NCI-H1694 treated with DMSO at 0.1 percent for 48 hours (cell line): Measurements from ENCODE around the gene CBX8.

Source experiments
- DNase-seq: peaks from one replicate; lab custom pipeline; 2025; lab: John Stamatoyannopoulos, UW

The CBX8 gene

DNA sequence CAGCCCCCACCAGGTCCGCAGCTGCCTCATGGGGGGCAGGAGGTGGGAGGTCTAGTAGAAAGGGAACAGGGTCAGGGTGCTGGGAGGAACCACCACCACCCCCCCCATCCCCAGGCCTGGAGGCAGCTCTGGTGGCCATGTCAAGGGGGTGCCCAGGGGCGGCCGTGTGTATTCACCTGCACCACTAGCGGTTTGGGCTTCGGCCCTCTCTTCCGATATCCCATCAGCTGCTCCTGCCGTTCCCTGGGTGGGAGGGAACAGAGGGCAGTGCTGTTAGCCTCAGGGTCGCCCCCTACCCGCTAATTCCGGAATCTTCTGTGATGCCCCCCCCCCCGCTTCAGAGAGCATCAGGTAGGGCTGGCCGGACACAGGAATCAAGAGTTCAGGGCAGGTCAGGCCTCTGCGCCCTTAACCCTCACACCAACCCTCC is 38.6 kb upstream of the CBX8 start:
- DNase-seq = no peak

DNA sequence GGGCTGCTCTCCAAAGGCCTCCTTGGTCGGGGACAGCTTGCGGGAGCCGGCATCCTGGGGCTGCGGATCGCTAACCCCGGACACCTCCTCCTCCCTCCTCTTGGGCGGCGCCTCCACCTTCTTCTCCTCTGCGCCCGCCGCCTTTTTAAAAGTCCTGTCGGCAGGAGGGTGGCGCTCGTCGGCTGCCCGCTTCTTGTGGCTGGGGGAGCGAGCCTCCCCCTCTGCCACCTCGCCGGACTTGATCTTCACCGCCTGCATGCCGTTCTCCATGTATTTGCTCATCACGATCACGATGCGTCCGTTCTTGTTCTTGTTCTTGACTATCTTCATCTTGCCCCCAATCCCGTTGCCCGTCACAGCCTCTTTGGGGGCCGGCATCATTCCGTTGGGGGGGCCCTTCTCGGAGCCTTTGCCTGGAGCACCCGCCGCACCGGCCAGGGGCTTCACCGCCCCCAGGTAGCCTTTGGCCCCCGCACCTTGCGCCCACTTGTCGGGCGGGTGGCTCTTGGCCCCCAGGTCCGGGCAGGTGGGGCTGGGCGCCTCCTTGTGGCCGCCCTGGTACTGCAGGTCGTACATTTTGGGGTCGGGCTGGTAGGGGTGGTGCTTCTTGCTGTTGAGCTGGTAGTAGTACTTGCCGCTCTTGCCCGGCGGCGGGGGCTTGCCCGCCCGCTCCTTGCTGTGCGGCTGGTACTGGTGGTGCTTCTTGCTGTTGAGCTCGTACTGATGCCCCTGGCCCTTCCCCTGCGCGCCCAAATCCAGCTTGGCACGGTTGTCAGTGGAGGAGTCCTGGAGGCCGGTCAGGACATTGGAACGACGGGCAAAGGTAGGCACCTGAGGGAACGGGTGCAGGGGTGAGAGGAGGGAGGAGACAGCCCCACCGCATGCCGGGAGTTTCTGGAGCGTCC is 37.9 kb upstream of the CBX8 start:
- DNase-seq = no peak

DNA sequence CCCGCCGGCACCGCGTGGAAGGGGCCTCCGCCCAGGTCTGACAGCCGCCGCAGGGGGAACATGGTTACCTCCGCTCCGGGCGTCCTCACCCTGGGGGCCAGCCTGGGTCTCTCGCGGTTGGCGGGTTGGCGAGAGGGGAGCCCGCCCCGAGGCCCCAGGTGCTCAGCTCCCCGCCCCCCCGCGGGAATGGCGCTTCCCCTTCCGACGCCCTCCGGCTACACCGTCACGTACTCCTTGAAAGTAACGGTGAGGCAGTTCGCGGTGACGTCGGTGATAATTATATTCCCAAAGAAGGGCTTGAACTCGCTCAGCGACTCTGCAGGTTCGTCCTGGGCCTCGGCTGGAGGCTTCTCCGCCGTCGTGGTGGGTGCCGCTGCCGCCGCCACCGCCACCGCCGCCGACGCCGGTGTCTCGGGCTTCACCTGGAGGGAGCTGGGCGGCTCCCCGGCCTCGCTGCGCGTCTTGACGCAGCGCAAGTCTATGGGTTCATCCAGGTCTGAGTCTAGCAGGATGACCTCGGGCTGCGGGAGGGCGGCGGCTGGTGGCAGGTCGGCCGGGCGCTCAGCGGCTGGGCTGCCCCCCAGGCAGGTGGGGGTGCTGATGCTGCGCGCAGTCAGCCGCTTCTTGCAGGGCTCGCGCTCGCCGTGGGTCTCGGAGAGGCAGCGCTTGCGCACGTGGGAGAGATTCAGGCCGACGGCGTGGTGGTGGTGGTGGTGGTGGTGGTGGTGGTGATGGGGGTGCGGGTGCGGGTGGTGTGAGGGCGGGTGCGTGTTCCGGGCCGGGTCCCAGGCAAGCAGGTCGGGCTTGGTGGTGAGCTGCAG is 37.1 kb upstream of the CBX8 start:
- DNase-seq = no peak

DNA sequence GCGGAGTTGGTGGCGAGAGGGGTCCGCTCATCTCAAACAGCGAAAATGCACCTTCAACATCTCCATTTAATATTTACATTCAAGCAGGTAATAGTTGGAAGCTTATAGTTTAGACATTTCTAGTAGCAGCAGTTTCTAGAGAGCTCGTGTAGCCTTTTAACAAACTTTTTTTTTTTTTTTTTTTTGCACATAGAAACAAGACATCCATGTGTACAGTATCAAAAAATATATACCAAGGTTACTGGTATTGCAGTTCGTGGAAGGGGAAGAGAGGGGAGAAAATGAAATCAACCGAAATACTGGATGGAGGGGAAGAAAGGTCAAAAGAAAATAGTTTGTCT is 36.2 kb upstream of the CBX8 start:
- DNase-seq = no peak

DNA sequence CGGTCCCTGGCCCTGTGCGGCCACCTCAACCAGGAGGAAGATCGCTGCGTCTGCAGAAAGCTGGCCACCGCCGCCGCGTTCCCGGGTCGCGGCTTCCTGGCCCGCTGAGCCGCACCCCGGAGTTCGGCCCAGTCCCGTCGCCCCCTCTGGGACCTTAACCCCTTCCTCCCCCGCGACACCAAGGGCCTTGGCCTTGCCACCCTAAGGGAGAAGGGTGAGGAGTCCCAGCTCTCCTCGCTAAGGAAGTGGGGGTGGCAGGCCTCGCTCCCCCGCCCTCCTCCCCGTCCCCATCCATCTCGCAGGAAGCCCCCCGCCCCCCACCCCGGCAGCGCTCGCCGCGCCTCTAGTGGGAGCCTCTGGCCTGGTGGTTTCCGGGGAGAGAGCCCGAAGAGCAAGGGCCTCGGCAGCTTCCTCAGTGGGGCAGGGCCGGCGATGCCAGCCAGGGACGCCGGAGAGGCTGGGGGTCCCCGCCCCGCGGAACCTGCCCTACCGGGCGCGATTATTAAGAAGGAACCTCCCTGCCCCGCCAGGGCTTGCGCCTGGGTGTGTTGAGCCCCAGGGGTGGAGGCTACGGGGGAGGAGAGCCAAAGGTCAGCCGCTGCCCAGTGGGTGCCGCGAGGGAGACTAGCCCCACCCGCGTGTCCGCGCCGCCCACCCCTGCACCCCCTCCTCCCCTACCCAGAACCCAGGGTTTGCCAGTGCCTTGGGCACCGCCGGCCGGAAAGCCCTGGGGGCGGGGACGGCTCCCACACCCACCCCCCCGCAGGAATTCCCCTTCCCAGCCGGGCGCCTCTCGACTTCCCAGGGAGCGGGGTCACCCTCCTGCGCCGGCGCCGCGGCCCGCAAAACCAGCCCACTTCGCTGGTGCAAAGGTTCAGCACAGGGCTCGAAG is 35.6 kb upstream of the CBX8 start:
- no peak for DNase-seq

DNA sequence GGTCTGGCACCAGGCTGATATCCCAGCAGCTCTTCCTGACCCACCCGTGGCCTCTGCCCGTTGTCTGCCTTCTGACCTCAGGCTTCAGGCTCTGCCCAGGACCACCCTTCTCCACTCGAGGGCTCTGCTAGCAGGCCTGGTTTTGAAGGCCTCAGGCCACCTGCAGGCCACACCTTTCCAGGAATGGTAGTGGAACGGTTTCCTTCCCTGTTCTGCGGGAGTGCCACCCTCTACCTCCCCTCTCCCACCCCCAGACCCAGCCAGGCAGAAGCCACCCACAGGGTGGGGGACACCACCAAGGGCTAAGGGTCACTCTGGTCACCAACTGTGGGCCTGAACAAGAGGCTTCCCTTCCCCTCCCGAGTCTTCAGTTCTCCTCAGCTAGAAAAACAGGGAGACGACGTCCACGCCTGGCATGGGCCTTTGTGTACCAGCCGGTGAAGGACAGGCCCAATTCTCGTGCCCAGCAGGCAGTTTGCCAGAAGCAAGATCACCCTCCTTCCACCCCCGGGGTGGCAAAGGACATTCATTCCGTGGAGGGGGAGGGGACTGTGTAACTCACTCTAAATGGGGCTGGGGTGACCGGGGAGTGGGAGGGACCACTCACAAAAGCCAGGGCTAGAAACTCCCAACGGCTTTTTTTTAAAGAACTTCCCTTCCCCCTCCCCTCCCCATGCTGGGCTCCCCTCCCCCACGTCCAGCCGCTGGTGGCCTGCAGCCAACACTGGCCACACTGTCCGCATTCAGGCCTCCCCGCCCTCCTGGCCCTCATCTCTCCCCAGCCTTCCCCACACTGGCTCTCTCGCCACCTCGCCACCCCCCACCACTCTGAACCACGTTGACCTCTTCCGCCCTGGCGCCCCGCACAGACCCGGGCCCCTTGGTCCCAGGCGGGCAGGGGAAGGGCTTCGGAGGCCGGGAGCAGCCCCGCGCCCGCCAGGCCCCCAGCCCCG is 34.7 kb upstream of the CBX8 start:
- no peak for DNase-seq

DNA sequence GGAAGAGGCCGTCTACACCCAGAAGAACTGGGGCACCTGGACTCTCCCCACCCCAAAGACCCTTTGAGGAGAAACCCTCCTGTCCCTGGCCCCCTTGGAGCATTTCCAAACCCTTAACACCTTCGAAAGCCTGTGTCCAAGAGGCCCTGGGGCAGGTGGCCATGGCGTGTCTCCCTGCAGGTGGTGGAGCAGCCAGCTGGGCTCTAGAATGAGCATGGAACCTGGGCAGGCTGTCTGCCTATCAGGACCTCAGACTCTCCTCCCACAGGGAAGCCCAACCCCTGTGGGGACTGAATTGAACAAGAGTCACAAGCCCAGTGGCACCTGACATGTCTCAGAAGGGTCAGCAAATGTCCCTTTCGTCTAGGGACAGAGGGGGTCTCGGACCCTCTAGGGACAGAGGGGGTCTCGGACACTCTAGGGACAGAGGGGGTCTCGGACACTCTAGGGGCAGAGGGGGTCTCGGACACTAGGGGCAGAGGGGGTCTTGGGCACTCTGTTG is 33.9 kb upstream of the CBX8 start:
- DNase-seq = no peak

DNA sequence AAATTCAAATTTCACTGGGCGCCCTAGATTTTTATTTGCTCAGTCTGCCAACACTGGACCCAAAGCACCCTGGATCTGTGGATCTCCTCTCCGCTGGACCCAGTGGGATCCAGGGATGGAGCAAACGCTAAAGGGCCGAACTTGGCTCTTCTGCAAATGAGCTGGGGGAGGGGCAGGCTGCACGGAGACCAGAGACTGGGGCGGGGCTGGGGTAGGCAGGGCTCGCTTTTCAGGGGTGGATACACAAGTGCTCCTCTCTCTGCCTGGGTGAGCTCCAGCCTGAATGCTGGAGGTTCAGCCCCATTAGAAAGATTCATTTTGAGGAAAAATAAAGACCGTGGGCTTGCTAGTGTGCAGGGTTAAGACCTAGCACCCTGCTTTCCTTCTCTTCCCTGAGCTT is 33.4 kb upstream of the CBX8 start:
- DNase-seq = no peak

DNA sequence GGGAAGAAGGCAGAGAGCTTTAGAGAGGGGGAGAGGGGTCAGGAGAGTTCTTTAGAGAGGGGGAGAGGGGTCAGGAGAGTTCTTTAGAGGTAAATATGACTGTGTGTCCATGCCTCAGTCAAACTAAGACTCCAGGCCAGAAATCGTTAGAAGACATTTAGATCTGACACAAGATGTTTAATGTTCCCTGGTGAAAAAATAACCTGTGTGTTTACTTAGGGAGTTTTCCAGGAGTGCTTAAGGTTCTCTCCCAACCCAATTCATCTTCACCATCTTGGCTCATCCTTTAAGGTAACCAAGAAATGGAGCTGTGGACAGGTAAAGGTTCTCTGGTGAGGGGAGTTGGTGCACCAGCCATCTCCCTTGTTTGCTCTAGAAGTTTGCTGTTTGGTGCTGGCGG is 32.6 kb upstream of the CBX8 start:
- DNase-seq = no peak

DNA sequence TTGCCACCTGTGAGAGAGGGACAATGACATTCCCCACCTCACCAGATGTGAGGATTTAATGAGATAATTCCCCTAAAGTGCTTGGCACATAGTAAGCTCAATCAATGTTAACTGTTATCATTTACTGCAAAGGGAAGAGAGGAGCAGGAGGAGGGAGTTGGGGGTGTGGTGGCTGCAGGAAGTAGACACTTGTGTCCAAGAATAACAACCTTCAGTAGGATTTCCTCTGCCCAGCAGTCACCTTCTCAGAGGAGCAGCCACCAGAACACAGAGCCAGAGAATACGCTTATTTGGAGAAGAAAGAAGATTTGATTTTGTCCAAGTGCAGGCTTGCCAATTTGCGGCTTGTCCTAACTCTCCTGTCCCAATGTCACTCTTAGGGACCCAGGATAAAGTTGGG is 32.1 kb upstream of the CBX8 start:
- DNase-seq = no peak

DNA sequence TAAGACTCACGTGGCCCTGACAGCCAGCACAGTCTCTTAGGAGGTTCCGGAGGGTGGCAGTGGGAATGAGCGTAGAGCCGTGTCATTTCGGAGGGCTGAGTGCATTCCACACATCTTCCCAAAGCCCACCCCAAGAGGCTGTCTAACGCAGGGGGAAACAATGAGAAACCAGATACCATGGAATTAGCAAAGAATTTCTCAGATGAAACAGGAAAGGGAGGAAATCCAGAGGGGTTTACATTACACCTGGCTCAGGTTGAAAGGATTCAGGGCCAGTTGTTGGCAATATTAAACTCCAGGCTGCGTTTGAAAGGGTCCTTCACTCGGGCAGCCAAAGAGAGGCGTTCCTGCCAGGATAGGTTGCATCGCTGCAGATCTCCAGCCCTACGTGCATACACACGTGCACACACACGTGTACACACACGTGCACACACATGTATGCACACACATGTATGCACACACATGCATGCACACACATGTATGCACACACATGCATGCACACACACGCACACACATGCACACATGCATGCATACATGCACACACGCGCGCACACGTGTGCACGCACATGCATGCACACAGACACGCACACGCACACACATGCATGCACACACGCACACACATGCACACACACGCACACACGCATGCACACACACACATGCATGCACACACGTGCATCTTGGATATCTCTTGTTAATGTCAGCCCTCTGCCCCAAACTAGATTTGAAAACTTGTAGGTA is 30.1 kb upstream of the CBX8 start:
- DNase-seq = no peak

DNA sequence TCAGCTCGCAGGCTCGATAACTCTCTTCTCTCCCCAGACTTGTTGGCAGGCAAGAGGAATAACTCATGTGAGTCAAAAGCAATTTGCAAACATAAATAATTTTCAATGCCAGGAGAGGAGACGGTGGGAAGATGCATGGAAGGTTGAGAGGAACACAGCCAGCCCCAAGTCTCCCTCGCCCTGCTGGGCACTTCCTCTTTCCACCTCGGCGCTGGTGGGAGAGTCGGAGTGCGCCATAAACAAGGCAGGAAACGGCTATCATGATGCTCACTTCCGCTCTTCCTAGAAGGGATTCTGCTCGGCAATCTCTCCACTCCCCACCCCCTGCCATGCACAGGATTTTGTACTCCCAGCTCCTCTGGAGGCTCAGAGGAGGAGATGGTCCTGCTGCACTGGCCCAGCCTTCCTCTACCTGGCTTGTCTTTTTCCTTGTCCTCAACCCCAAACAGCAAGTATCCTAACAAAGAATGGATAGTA is 29.4 kb upstream of the CBX8 start:
- no peak for DNase-seq

DNA sequence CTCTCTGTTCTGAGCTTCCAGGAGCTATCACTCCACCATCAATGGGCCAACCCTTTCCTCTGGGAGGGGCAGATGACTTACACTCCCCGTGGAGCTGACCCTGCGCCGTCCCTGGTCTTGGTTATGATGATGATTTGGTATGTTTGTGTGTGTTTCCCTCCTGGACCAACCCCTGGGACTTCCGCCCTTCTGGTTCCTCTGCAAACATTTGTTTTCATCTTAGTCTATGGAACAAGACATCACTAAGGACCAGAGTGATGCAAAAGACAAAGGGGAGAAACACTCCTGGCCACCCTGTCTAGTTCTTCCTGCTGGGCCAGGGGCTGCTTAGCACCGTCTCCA is 28.7 kb upstream of the CBX8 start:
- DNase-seq = no peak

DNA sequence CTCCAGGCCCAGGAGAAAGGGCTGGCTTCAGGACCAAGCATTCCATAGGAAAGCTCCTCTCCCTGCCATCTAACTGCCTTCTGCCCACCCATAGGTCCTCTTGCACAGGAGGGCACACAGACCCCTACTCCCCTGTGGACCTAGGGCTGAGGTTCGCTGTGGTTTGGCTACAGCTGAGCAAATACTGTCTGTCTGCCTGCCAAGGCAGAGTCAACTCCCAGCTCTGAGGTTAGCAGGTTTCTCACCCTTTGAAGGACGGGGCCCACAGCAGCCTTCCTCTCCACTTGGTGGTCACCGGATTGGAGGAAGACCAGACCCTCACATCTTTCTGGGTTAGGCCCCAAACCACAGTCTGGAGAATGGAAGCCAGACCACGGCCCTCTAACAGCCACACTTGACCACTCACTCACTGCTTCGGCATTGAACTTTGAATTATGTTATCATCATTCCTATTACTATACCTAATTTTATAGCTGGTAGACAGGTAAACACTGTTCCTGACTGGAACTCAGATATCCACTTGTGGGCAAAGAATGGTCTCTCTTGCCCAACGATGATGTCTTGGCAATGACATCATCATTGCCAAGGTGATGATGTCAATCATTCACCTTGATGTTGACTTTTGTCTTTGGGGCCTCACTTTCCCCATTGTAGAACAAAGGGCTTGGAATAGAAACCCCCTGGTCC is 28.2 kb upstream of the CBX8 start:
- no peak for DNase-seq

DNA sequence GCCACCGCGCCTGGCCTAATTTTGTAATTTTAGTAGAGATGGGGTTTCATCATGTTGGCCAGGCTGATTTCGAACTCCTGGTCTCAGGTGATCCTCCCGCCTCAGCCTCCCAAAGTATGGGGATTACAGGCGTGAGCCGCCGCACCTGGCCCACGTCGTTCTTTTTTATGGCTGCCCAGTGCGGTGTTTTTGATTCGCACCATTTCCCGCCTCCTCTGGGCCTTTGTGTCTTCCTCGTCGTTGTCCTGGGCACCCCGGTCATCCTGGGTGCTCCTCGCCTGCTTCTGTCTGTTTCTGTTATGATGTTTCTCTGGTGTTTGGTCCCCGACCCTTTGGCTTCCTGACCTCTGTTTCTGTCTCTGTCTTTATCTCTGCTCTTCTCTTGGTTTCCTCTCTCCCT is 27.4 kb upstream of the CBX8 start:
- no peak for DNase-seq

DNA sequence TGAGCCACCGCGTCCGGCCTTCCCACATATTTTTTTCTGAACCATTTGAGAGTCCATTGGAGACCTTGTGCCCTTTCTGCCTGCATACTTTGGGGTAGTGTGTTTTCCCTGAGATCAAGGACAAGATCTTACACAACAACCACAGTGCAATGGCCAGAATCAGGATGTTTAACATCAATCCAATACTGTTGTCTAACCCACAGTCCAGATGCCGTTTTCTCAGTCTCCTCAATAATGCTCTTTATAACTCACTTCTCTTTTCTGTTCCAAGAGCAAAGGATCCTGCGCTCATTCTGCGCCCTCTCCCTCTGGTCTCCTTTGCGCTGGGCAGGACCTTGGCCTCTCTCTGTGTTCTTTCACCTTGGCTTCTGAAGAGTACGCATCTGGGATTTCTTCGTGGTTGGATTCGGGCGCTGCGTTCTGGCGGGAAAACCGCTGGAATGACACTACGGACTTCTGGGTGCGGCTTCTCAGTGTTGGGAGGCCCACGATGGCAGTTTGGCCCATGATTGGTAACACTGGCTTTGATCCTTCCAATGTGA is 25.8 kb upstream of the CBX8 start:
- no peak for DNase-seq

DNA sequence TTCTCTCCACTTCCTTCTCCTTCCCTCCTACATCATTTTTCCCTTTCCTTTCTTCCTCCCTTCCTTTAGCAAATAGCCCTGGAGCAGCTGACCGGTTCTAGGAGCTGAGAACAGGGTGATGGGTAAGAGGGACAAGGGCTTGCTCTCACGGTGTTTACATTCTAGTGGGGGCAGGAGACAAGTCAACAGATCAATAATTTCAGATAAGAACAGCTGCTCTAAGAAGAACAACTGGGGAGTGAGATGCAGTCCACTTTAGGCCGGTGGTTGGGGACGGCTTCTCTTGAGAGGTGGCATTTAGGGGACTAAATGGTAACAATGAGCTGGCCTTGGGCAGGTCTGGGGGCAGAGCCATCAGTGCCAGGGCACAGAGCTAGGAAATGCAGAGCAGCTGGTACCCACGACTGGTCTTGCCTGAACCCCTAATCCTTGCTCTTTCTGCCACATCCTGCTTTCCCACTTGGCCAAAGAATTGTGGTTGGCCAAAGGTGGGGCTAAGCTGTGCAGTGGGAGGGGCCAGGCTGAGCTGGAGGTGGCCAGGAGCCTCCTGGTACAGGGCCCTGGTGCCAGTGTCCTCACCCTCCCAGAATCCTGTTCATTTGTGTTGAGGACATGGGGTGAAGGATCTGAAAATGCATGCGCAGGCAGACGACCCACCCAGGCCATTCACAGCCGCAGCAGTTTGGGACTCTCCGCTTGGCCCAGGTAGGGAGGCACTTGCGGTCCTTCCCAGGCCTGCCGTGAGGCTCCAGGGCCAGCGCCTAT is 24.6 kb upstream of the CBX8 start:
- no peak for DNase-seq

DNA sequence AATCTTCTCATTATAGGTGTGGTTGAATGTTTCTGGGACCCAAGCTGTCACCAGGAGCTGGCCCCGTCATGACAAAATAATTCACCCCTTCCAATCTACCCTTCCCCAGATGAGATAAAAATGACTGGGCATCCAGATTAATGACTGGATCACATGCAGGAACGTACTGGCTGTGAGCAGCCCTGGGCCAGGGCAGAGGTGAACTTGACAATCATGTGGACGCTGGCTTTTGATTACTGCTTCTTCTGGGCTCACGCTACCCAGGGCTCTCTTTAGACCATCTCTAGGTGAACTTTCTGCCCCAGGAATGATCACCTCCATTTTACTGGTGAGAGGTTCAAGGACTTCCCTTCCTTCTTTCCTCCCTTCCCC is 24.1 kb upstream of the CBX8 start:
- DNase-seq = no peak
